ENCODE data around the gene PHF11.

Gene PHF11

DNA sequence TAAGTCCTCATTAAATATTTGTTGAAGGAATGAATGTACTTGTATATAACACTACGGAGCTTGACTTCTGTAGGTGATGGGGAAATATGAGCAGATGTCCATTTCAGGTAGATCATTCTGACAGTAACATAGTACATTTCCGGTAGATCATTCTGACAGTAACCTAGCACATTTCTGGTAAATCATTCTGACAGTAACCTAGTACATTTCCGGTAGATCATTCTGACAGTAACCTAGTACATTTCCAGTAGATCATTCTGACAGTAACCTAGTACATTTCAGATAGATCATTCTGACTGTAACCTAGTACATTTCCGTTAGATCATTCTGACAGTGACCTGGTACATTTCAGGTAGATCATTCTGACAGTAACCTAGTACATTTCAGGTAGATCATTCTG, 2.5 kb downstream of the PHF11 start:
- no peak for TF ChIP-seq CTCF (IDR thresholded peaks at IDR 0.05)
- H3K4me3 ChIP-seq = no peak overlapping the region
- H3K27ac ChIP-seq = no peak overlapping the region
- no peak for DNase-seq (ENCODE audit: low spot score)

- no peak overlapping the region for H3K27ac ChIP-seq
- no peak for DNase-seq (ENCODE audit: low spot score)
- TF ChIP-seq CTCF (IDR thresholded peaks at IDR 0.05) = no peak
- H3K4me3 ChIP-seq = no peak overlapping the region
These were observed 4.3 kb downstream of the PHF11 start for GRCh38 chr13:49499889-49500660.

DNA sequence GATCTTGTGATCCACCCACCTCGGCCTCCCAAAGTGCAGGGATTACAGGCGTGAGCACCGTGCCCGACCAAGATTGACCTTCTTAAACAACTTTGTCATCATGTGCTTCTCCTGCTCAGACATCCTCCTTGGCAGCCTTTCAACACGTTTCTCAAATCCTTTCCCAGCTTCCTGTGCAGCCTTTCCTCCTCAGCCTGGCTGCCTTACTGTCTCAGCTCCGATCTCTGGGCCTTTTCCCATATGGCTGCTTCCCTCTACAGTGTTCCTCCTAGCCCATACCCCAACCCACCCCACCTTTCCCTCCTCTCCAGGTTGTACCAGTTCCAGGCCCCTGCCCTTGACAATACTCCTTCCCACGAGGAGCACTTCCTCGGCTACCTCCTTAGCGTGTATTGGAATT, 7.2 kb downstream of the PHF11 start:
- no peak overlapping the region for H3K4me3 ChIP-seq
- no peak for DNase-seq (ENCODE audit: low spot score)
- H3K27ac ChIP-seq = no peak overlapping the region
- TF ChIP-seq CTCF (IDR thresholded peaks at IDR 0.05) = no peak

DNA sequence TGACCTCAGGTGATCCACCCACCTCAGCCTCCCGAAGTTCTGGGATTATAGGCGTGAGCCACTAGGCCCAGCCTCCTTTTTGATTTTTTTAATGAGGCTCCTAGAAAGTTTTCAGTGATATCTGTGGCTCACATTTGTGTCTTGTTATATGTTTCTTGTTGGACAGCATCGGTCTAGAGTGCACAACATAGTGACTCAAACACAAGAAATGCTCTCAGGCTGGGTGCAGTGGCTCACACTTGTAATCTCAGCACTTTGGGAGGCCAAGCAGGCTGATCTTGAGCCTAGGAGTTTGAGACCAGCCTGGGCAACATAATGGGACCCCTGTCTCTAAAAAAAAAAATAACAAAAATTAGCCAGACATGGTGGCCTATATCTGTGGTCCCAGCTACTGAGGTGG, 8.2 kb downstream of the PHF11 start:
- Histone ChIP-seq H3K27ac (no peak overlapping the region), H3K4me3 (no peak overlapping the region)
- DNase-seq (ENCODE audit: low spot score) = no peak
- no peak for TF ChIP-seq CTCF (IDR thresholded peaks at IDR 0.05)

GRCh38 chr13:49512578-49512977, 16.8 kb downstream of the PHF11 start:
- H3K27ac ChIP-seq = no peak overlapping the region
- no peak overlapping the region for H3K4me3 ChIP-seq
- no peak for TF ChIP-seq CTCF (IDR thresholded peaks at IDR 0.05)
- no peak for DNase-seq (ENCODE audit: low spot score)

GRCh38 chr13:49516467-49516866, 20.7 kb downstream of the PHF11 start:
- H3K4me3 ChIP-seq = no peak overlapping the region
- TF ChIP-seq CTCF (IDR thresholded peaks at IDR 0.05) = no peak
- no peak overlapping the region for H3K27ac ChIP-seq
- no peak for DNase-seq (ENCODE audit: low spot score)

DNA sequence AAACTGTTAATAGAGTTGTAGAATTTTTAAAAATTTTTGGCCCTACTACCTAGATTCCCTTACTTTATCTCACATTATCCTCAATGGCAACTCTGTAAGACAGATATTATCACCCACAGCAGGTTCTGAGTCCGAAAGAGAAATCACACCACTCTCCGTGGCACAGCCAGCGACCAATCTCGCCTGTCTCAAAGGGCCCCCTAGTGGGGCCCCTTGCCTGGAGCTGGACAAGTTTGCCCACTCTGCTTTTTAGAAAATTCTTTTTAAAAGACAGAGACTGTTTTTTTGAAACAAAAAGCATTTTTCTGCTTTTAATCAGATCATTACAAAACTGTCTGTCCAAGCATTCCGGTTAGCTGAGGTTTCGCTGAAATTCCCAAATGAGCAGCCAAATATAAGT, 21.7 kb downstream of the PHF11 start:
- DNase-seq (ENCODE audit: low spot score) = no peak
- Histone ChIP-seq H3K4me3 (no peak overlapping the region), H3K27ac (no peak overlapping the region)
- TF ChIP-seq CTCF (IDR thresholded peaks at IDR 0.05) = no peak
